Heart right ventricle (tissue), 16 donors: ENCODE data around the gene SSC4D. TPM values are rescaled to one million over a fixed set of nuclear protein-coding genes. Genes with fewer than 3 reads are reported as not detected.
"Not testable (repeated sequence)": the region's sequence is repeated elsewhere in the genome, so short reads cannot be mapped to it uniquely, and the experiment has no call there.

ENCODE experiments used
- ATAC-seq, 8 donors: fragments of 200-7000 bp; cut with Tn5 transposase; one replicate each; pipeline ENCODE4 v1.9.1; 2020; ENCODE audit warnings: mild to moderate bottlenecking in 8 of 8, moderate library complexity in 8 of 8, moderate number of reproducible peaks in 1 of 8
- DNase-seq, 2 donors: peaks; one replicate each; pipeline ENCODE4 v3.0.0-alpha.2; 2020
- H3K27ac ChIP-seq, 10 donors: fragments of 200-600 bp; sonication (generic) in 2 of 10; one replicate each; pipeline versions ENCODE4 v1.5.0 to v1.8.0; 2020 to 2022; ENCODE audit warnings: mild to moderate bottlenecking in 3 of 10
- H3K27me3 ChIP-seq, 7 donors: fragments of 200-600 bp; one replicate each; pipeline ENCODE4 v1.8.0; 2021 to 2022; ENCODE audit warnings: mild to moderate bottlenecking in 2 of 7
- H3K36me3 ChIP-seq, 9 donors: fragments of 200-600 bp; sonication (generic) in 1 of 9; one replicate each; pipeline versions ENCODE4 v1.5.0 to v1.8.0; 2020 to 2022; ENCODE audit warnings: mild to moderate bottlenecking in 2 of 9
- H3K4me1 ChIP-seq, 9 donors: fragments of 200-600 bp; sonication (generic) in 1 of 9; one replicate each; pipeline versions ENCODE4 v1.5.0 to v1.8.0; 2020 to 2022; ENCODE audit warnings: mild to moderate bottlenecking in 4 of 9
- H3K4me3 ChIP-seq, 10 donors: fragments of 200-600 bp; sonication (generic) in 2 of 10; one replicate each; pipeline versions ENCODE4 v1.5.0 to v1.8.0; 2020 to 2022; ENCODE audit warnings: mild to moderate bottlenecking in 7 of 10, moderate library complexity in 2 of 10
- H3K9me3 ChIP-seq, 11 donors: fragments of 200-600 bp in 10 of 11; sonication (generic) in 2 of 11; one replicate each; pipeline versions ENCODE4 v1.5.0 to v1.8.0; 2013 to 2022; ENCODE audit warnings: mild to moderate bottlenecking in 2 of 11, control low read depth in 1 of 11, moderate library complexity in 1 of 11
- WGBS, 2 donors: extraction: QIAGEN DNeasy Blood & Tissue Kit; methylation state at CpG; one replicate each; pipeline ENCODE4 v1.1.7; 2013; ENCODE audit warnings: inconsistent platforms in 1 of 2; 5-methylcytosine and 5-hydroxymethylcytosine counted together
- intact Hi-C, 10 donors: fragments of 100-400 bp; cut with DNase I; formaldehyde crosslinking; loops; one replicate each; pipeline versions ENCODE4 v1.11.1 to v1.14.2; 2022
- polyA plus RNA-seq, 2 donors: library from polyadenylated mRNA; stranded (reverse); fragments of 200-250 nt; gene quantifications; one replicate each; pipeline ENCODE4 v1.2.3, GENCODE V29; 2013
- total RNA-seq, 10 donors: library from RNA; stranded (reverse); fragmentation: NEBNext Ultra II Directional in 3 of 10; extraction: Animal tissue kit (Norgen Biotek cat#: 25700) in 3 of 10; gene quantifications; one replicate each; pipeline versions ENCODE4 v1.2.1 to v1.2.4, GENCODE V29; 2021 to 2023
- TF ChIP-seq, protein P1 (sequence below), 9 donors: fragments of 200-600 bp; sonication (generic) in 2 of 9; IDR thresholded peaks; one replicate each; pipeline versions ENCODE4 v1.5.0 to v1.8.0; 2021 to 2022; ENCODE audit warnings: antibody characterized with exemption in 9 of 9, mild to moderate bottlenecking in 5 of 9, moderate library complexity in 1 of 9
- donor health status: Arrhythmogenic right ventricular cardiomyopathy.
- donor health status: ischemic (EF 13 %, LVEDD 7.1; RV severe dilation, severe dysfunction).
- donor health status: healthy with polysubstance abuse.
- donor health status: DM: no; HTN: yes; CAD: no.
- donor health status: DM: no; HTN: no; CAD: no.
- donor health status: ischemic (EF 25% LVEDD 6.9; RV normal size, moderate dysfunction).
- donor health status: ischemic (EF 25% LVEDD 5.7; RV mildly dilated, moderate dysfunction).
- donor health status: healthy.
- donor health status: DM: yes; HTN: yes; CAD: no.
- donor health status: Ischemic cardiomyopathy.
- donor health status: ischemic (EF 35%, LVEDD 5.7; RV mildly dilated, moderate dysfunction).
- donor health status: nonischemic (EF 11% LVEDD 7.7; RV severe dilation, severe dysfunction).
- donor health status: DM: yes; HTN: yes; CAD: no.
- donor health status: PGD.
- donor health status: ischemic (EF 29% LVEDD 5.4; RV normal size, mild dysfunction).
- donor health status: nonischemic (EF 23%, LVEDD 6.1; RV moderate dilation, normal function).

The SSC4D gene
- total and polyA plus RNA-seq, 12 donors, result 0.24 to 1.9 (median 0.96) TPM

DNA sequence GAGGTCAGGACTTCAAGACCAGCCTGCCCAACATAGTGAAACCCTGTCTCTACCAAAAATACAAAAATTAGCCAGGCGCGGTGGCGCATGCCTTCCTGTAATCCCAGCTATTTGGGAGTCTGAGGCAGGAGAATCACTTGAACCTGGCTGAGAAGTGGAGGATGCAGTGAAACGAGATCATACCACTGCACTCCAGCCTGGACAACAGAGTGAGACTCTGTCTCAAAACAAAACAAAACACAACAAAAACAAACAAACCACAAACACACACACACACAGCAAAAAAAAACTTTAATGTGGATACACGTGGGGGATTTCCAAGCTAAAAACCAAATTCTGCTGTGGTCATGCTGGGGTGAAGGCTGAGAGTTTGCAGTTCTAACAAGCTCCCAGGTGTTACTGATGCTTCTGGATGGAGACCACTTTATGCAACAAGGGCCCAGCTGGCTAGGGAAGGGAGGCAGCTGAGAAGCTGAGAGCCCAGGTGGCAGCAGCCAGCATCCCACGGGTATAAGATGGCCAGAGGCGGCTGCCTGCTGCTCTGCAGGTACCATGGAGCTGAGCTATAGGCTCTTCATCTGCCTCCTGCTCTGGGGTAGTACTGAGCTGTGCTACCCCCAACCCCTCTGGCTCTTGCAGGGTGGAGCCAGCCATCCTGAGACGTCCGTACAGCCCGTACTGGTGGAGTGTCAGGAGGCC lies 15.1 kb upstream of the SSC4D start, which contains the start of gene ZP3:
TSS of gene ZP3 (plus strand) at position 538 of the 699 bp plus-strand sequence. CDS start at position 553, 15 bp downstream.
- Histone ChIP-seq H3K27me3 (peaks cover 0 to 4% (median 0%) of the 10 kb centered on the region in 7 donors), H3K9me3 (peaks cover 0 to 11% (median 0%) of the 10 kb centered on the region in 11 donors), H3K36me3 (no peaks in the 10 kb centered on the region), H3K27ac (no peak within 1 kb of the TSS), H3K4me1 (peaks cover 0 to 13% (median 0%) of the 10 kb centered on the region in 9 donors), H3K4me3 (no peak within 1 kb of the TSS)
- TF ChIP-seq, protein P1, sequence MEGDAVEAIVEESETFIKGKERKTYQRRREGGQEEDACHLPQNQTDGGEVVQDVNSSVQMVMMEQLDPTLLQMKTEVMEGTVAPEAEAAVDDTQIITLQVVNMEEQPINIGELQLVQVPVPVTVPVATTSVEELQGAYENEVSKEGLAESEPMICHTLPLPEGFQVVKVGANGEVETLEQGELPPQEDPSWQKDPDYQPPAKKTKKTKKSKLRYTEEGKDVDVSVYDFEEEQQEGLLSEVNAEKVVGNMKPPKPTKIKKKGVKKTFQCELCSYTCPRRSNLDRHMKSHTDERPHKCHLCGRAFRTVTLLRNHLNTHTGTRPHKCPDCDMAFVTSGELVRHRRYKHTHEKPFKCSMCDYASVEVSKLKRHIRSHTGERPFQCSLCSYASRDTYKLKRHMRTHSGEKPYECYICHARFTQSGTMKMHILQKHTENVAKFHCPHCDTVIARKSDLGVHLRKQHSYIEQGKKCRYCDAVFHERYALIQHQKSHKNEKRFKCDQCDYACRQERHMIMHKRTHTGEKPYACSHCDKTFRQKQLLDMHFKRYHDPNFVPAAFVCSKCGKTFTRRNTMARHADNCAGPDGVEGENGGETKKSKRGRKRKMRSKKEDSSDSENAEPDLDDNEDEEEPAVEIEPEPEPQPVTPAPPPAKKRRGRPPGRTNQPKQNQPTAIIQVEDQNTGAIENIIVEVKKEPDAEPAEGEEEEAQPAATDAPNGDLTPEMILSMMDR (IDR thresholded peaks at IDR 0.05), result no peak
- ATAC-seq, result no peak
- no peak for DNase-seq
- intact Hi-C loops, result no loop called here
- WGBS, 2 donors, result 88 to 91% methylated on average over 10 of the region's 10 CpGs

DNA sequence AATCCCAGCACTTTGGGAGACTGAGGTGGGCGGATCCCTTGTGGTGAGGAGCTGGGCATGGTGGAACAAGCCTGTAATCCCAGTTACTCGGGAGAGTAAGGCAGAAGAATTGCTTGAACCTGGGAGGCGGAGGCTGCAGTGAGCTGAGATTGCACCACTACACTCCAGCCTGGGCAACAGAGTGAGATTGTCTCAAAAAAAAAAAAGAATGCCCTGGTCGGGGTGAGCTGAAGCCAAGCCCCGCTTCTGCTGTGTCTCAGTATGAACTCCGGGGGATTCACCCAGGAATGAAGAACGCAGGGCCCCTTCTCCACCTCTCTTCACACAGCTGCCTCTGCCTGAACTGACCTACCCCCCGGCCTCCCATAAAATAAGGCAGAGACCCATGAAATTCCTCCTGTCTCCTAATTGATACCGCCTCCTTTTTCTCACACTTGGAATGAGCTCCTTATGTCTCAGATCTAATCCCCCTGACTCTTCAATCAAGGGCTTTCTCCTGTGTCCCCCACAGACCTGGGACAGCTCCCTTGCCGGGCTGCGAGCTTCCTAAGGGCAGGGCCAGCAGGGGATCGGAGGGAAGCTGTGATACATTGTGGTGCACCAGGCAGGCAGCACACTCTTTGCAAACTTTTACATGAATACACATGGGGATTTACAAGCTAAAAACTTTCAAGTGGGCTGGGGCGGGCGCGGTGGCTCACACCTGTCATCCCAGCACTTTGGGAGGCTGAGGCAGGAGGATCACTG lies 14.3 kb upstream of the SSC4D start:
- Histone ChIP-seq H3K27ac (no peak overlapping the region), H3K4me3 (no peak overlapping the region), H3K27me3 (peaks cover 0 to 4% (median 0%) of the 10 kb centered on the region in 7 donors), H3K9me3 (peaks cover 0 to 11% (median 0%) of the 10 kb centered on the region in 11 donors), H3K36me3 (no peaks in the 10 kb centered on the region), H3K4me1 (peaks cover 0 to 19% (median 0%) of the 10 kb centered on the region in 9 donors)
- DNase-seq (no peak), ATAC-seq (no peak)
- intact Hi-C loops, result no loop called here
- TF ChIP-seq, protein P1 (IDR thresholded peaks at IDR 0.05), result no peak
- 58 to 68% methylated on average over 15 of the region's 15 CpGs for WGBS, 2 donors

DNA sequence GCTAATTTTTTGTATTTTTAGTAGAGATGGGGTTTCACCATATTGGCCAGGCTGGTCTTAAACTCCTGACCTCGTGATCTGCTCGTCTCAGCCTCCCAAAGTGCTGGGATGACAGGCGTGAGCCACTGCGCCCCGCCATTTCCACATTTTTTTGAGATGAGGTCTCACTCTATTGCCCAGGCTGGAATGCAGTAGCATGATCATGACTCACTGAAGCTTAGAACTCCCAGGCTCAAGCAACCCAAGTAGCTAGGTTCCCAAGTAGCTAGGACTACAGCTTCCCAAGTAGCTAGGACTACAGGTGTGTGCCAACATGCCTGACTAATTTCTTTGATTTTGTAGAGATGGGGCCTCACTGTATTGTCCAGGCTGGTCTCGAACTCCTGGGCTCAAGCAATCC lies 11.6 kb upstream of the SSC4D start:
- H3K4me3 ChIP-seq, H3K27ac ChIP-seq, H3K27me3 ChIP-seq, ATAC-seq, intact Hi-C loops, H3K36me3 ChIP-seq, DNase-seq: not testable (repeated sequence)
- peaks cover 0 to 11% (median 0%) of the 10 kb centered on the region in 11 donors for H3K9me3 ChIP-seq
- 80 to 88% methylated on average over 6 of the region's 6 CpGs for WGBS, 2 donors
- H3K4me1 ChIP-seq, result peaks cover 0 to 12% (median 0%) of the 10 kb centered on the region in 9 donors

DNA sequence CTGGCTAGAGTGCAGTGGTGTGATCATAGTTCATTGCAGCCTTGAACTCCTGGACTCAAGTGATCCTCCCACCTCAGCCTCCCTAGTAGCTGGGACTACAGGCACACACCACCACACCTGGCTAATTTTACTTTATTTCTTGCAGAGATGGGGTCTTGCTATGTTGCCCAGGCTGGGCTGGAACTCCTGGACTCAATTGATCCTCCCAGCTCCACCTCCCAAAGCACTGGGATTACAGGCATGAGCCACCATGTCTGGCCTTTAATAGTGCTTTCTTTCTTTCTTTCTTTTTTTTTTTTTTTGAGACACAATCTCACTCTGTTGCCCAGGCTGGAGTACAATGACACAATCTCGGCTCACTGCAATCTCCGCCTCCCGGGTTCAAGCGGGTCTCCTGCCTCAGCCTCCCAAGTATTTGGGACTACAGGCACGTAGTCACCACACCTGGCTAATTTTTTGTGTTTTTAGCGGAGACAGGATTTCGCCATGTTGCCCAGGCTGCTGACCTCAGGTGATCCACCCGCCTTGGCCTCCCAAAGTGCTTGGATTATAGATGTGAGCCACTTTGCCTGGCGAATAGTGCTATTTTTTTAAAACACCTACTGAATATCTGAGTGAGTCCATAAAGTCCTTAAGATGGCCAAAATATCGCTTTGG lies 8.3 kb upstream of the SSC4D start:
- DNase-seq, ATAC-seq: not testable (repeated sequence)
- WGBS, 2 donors, result 91 to 98% methylated on average over 10 of the region's 10 CpGs

DNA sequence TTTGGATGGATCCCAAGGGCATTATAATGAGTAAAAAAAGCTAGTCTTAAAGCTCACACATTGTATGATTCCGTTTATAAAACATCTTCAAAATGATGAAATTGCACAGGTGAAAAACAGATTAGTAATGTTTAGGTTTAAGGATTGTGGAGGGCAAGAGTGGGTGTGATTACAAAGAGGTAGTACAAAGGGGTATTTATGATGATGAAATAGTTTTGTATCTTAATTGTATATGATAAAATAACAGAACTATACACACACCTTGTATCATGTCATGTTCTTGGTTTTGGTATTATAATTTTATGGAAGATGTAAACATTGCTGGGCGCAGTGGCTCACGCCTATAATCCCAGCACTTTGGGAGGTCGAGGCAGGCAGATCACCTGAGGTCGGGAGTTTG lies 2.8 kb upstream of the SSC4D start:
- ATAC-seq (no peak), DNase-seq (no peak)
- no peak overlapping the region for H3K4me3 ChIP-seq
- intact Hi-C loops, result no loop called here
- no peaks in the 10 kb centered on the region for H3K9me3 ChIP-seq
- TF ChIP-seq, protein P1 (IDR thresholded peaks at IDR 0.05), result no peak
- H3K27ac ChIP-seq, result no peak overlapping the region
- peaks cover 0 to 4% (median 0%) of the 10 kb centered on the region in 7 donors for H3K27me3 ChIP-seq
- H3K36me3 ChIP-seq, result no peaks in the 10 kb centered on the region
- H3K4me1 ChIP-seq, result no peaks in the 10 kb centered on the region
- WGBS, 2 donors, result 85 to 88% methylated on average over 5 of the region's 5 CpGs

More for the DNA sequence above, 8.3 kb upstream of the SSC4D start:
- H3K27ac ChIP-seq, H3K4me3 ChIP-seq, intact Hi-C loops, H3K36me3 ChIP-seq, H3K27me3 ChIP-seq: not testable (repeated sequence)
- Histone ChIP-seq H3K4me1 (peaks cover 0 to 12% (median 0%) of the 10 kb centered on the region in 9 donors), H3K9me3 (peaks cover 0 to 11% (median 0%) of the 10 kb centered on the region in 11 donors)
